Measurements from ENCODE around the gene ADGRL2.
A peak's percentile ranks its signal among the peaks of the same experiment; 100 is the strongest.

ADGRL2 gene

GRCh38 chr1:81874461-81874860, 73.7 kb downstream of the ADGRL2 start:
- peaks cover 23% of the 10 kb centered on the region for H3K9me3 Mint-ChIP-seq
- H3K4me3 Mint-ChIP-seq, result no peak overlapping the region
- DNase-seq, result no peak
- TF ChIP-seq CTCF (IDR thresholded peaks at IDR 0.05), result no peak
- H3K4me1 Mint-ChIP-seq, result peaks cover 56% of the 10 kb centered on the region
- peaks cover 36% of the 10 kb centered on the region for H3K36me3 Mint-ChIP-seq (ENCODE audit: low read depth)
- H3K27me3 Mint-ChIP-seq (ENCODE audit: low read depth, poor library complexity), result peaks cover 4% of the 10 kb centered on the region
- H3K27ac Mint-ChIP-seq, result peak overlapping the region; percentile 95

- no peak for DNase-seq
- Mint-ChIP-seq H3K4me3 (no peak overlapping the region), H3K27me3 (ENCODE audit: low read depth, poor library complexity) (peaks cover 4% of the 10 kb centered on the region), H3K36me3 (ENCODE audit: low read depth) (peaks cover 31% of the 10 kb centered on the region), H3K27ac (peak overlapping the region; percentile 95), H3K9me3 (peaks cover 18% of the 10 kb centered on the region), H3K4me1 (peaks cover 56% of the 10 kb centered on the region)
- no peak for TF ChIP-seq CTCF (IDR thresholded peaks at IDR 0.05)
Measured at GRCh38 chr1:81874940-81875339, 74.2 kb downstream of the ADGRL2 start.

GRCh38 chr1:81876901-81877733, 76.4 kb downstream of the ADGRL2 start:
- no peak for DNase-seq
- H3K4me3 Mint-ChIP-seq, result no peak overlapping the region
- H3K36me3 Mint-ChIP-seq (ENCODE audit: low read depth), result peaks cover 23% of the 10 kb centered on the region
- H3K27me3 Mint-ChIP-seq (ENCODE audit: low read depth, poor library complexity), result peaks cover 4% of the 10 kb centered on the region
- H3K9me3 Mint-ChIP-seq, result peaks cover 2% of the 10 kb centered on the region
- peak overlapping the region; percentile 84 for H3K27ac Mint-ChIP-seq
- H3K4me1 Mint-ChIP-seq, result peaks cover 76% of the 10 kb centered on the region
- TF ChIP-seq CTCF (IDR thresholded peaks at IDR 0.05), result no peak

GRCh38 chr1:81877940-81878339, 77.2 kb downstream of the ADGRL2 start:
- no peak for DNase-seq
- Mint-ChIP-seq H3K9me3 (no peaks in the 10 kb centered on the region), H3K4me1 (peaks cover 81% of the 10 kb centered on the region), H3K4me3 (no peak overlapping the region), H3K36me3 (ENCODE audit: low read depth) (peaks cover 22% of the 10 kb centered on the region), H3K27ac (no peak overlapping the region), H3K27me3 (ENCODE audit: low read depth, poor library complexity) (peaks cover 4% of the 10 kb centered on the region)
- TF ChIP-seq CTCF (IDR thresholded peaks at IDR 0.05), result no peak

- peak overlapping the region; percentile 19 for H3K27ac Mint-ChIP-seq
Measured at GRCh38 chr1:81878538-81878937, 77.8 kb downstream of the ADGRL2 start.

More at GRCh38 chr1:81878538-81878937, 77.8 kb downstream of the ADGRL2 start:
- TF ChIP-seq CTCF (IDR thresholded peaks at IDR 0.05), result no peak
- Mint-ChIP-seq H3K27me3 (ENCODE audit: low read depth, poor library complexity) (peaks cover 4% of the 10 kb centered on the region), H3K9me3 (no peaks in the 10 kb centered on the region), H3K4me1 (peaks cover 86% of the 10 kb centered on the region), H3K4me3 (no peak overlapping the region), H3K36me3 (ENCODE audit: low read depth) (peaks cover 20% of the 10 kb centered on the region)
- no peak for DNase-seq
